ENCODE results near the gene PCDHGA3. TPM values are rescaled to one million over a fixed set of nuclear protein-coding genes. Genes with fewer than 3 reads are reported as not detected.
"Not testable (repeated sequence)": the region's sequence is repeated elsewhere in the genome, so short reads cannot be mapped to it uniquely, and the experiment has no call there.

Gene PCDHGA3
- total RNA-seq, 1 experiment from 2014 or later, result 0.97 TPM

DNA sequence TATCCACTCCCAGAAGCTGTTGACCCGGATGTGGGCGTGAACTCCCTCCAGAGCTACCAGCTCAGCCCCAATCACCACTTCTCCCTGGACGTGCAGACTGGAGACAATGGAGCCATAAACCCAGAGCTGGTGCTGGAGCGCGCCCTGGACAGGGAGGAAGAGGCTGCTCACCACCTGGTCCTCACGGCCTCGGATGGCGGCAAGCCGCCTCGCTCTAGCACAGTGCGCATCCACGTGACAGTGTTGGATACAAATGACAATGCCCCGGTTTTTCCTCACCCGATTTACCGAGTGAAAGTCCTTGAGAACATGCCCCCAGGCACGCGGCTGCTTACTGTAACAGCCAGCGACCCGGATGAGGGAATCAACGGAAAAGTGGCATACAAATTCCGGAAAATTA, 49.6 kb downstream of the PCDHGA3 start:
- Histone ChIP-seq H3K4me1 (ENCODE audit: insufficient read depth, low read length, poor library complexity, severe bottlenecking) (no peaks in the 10 kb centered on the region), H3K27ac (ENCODE audit: low read depth, low read length, poor library complexity, severe bottlenecking) (no peak overlapping the region), H3K4me3 (ENCODE audit: low read depth, low read length, poor library complexity, severe bottlenecking) (no peak overlapping the region), H3K27me3 (replicated peaks; ENCODE audit: insufficient read depth, low read depth, low read length, poor library complexity) (no peaks in the 10 kb centered on the region), H3K36me3 (ENCODE audit: insufficient read depth, low read length, poor library complexity, severe bottlenecking) (no peaks in the 10 kb centered on the region), H3K9me3 (ENCODE audit: low read depth, low read length, poor library complexity, severe bottlenecking) (peaks cover 53% of the 10 kb centered on the region)
- ChIA-PET CTCF (no interaction called here), POLR2A (ENCODE audit: low non-redundant PET) (no interaction called here)
- no peak for TF ChIP-seq EZH2 (IDR thresholded peaks at IDR 0.05; ENCODE audit: borderline replicate concordance, low read depth, low read length, poor library complexity, severe bottlenecking)
- TF ChIP-seq CTCF (conservative IDR thresholded peaks at IDR 0.05; ENCODE audit: low read depth, low read length), result no peak
- BruUV-seq (replicated peaks), result no TSS peak
- DNase-seq (ENCODE audit: low spot score), result no peak
- intact Hi-C loops (cut with micrococcal nuclease; ENCODE audit: unreplicated experiment), result no loop called here

GRCh38 chr5:141394401-141395187, 51.0 kb downstream of the PCDHGA3 start:
- H3K9me3 ChIP-seq (ENCODE audit: low read depth, low read length, poor library complexity, severe bottlenecking), result peaks cover 53% of the 10 kb centered on the region
- BruUV-seq (replicated peaks); H3K27ac ChIP-seq (ENCODE audit: low read depth, low read length, poor library complexity, severe bottlenecking); DNase-seq (ENCODE audit: low spot score); CTCF ChIA-PET; H3K4me1 ChIP-seq (ENCODE audit: insufficient read depth, low read length, poor library complexity, severe bottlenecking); POLR2A ChIA-PET (ENCODE audit: low non-redundant PET); H3K27me3 ChIP-seq (replicated peaks; ENCODE audit: insufficient read depth, low read depth, low read length, poor library complexity); H3K4me3 ChIP-seq (ENCODE audit: low read depth, low read length, poor library complexity, severe bottlenecking): not testable (repeated sequence)
- H3K36me3 ChIP-seq (ENCODE audit: insufficient read depth, low read length, poor library complexity, severe bottlenecking), result peaks cover 12% of the 10 kb centered on the region
- intact Hi-C loops (cut with micrococcal nuclease; ENCODE audit: unreplicated experiment), result loop anchor here (5.0 kb wide), 1 partner anchor 128 kb away; no protein-coding TSS in a partner anchor

Other genes starting within 250 kb of the PCDHGA3 start
- gene PCDHB2, start 249.2 kb upstream of the PCDHGA3 start, total RNA-seq (2021), result 31.3 and 35.0 TPM in 2 replicates
- 2.6 and 4.9 TPM in 2 replicates for gene PCDHB3, start 243.4 kb upstream of the PCDHGA3 start, total RNA-seq (2021)
- gene PCDHB4, start 222.0 kb upstream of the PCDHGA3 start, total RNA-seq (2021), result 2.4 and 2.7 TPM in 2 replicates
- 21.0 and 23.6 TPM in 2 replicates for gene PCDHB5, start 208.6 kb upstream of the PCDHGA3 start, total RNA-seq (2021)
- 7.3 and 9.1 TPM in 2 replicates for gene PCDHB6, start 193.8 kb upstream of the PCDHGA3 start, total RNA-seq (2021)
- 2.0 and 2.3 TPM in 2 replicates for gene PCDHB7, start 171.2 kb upstream of the PCDHGA3 start, total RNA-seq (2021)
- gene PCDHB8, start 166.0 kb upstream of the PCDHGA3 start, total RNA-seq (2021), result 7.7 and 8.5 TPM in 2 replicates
- 11.3 and 12.8 TPM in 2 replicates for gene PCDHB16, start 161.4 kb upstream of the PCDHGA3 start, total RNA-seq (2021)
- 5.6 and 7.9 TPM in 2 replicates for gene PCDHB9, start 156.7 kb upstream of the PCDHGA3 start, total RNA-seq (2021)
- 2.7 and 2.8 TPM in 2 replicates for gene PCDHB10, start 151.5 kb upstream of the PCDHGA3 start, total RNA-seq (2021)
- 14.2 and 15.3 TPM in 2 replicates for gene PCDHB11, start 144.2 kb upstream of the PCDHGA3 start, total RNA-seq (2021)
- 5.1 and 6.7 TPM in 2 replicates for gene PCDHB12, start 135.1 kb upstream of the PCDHGA3 start, total RNA-seq (2021)
- gene PCDHB13, start 129.9 kb upstream of the PCDHGA3 start, total RNA-seq (2021), result 1.8 and 2.5 TPM in 2 replicates
- 6.9 and 7.4 TPM in 2 replicates for gene PCDHB14, start 120.5 kb upstream of the PCDHGA3 start, total RNA-seq (2021)
- 1.2 and 2.3 TPM in 2 replicates for gene PCDHB15, start 98.4 kb upstream of the PCDHGA3 start, total RNA-seq (2021)
- 0.88 and 1.0 TPM in 2 replicates for gene SLC25A2, start 39.8 kb upstream of the PCDHGA3 start, total RNA-seq (2021)
- 73.4 and 78.3 TPM in 2 replicates for gene TAF7, start 23.0 kb upstream of the PCDHGA3 start, total RNA-seq (2021)
- gene PCDHGA1, start 13.3 kb upstream of the PCDHGA3 start, total RNA-seq (2021), result 2.2 and 2.3 TPM in 2 replicates
- gene PCDHGA2, start 5.1 kb upstream of the PCDHGA3 start, total RNA-seq (2021), result 1.5 and 1.8 TPM in 2 replicates
- 7.6 TPM in 2 replicates for gene PCDHGB1, start 6.3 kb downstream of the PCDHGA3 start, total RNA-seq (2021)
- 2.9 and 3.5 TPM in 2 replicates for gene PCDHGA4, start 11.2 kb downstream of the PCDHGA3 start, total RNA-seq (2021)
- 6.2 and 6.5 TPM in 2 replicates for gene PCDHGB2, start 16.2 kb downstream of the PCDHGA3 start, total RNA-seq (2021)
- 2.4 and 2.6 TPM in 2 replicates for gene PCDHGA5, start 20.3 kb downstream of the PCDHGA3 start, total RNA-seq (2021)
- gene PCDHGB3, start 26.4 kb downstream of the PCDHGA3 start, total RNA-seq (2021), result 3.3 and 3.4 TPM in 2 replicates
- 20.2 and 21.6 TPM in 2 replicates for gene PCDHGA6, start 30.1 kb downstream of the PCDHGA3 start, total RNA-seq (2021)
- gene PCDHGA7, start 38.9 kb downstream of the PCDHGA3 start, total RNA-seq (2021), result 9.6 and 10.9 TPM in 2 replicates
- gene PCDHGB4, start 43.9 kb downstream of the PCDHGA3 start, total RNA-seq (2021), result 2.5 and 3.3 TPM in 2 replicates
- 2.2 and 2.6 TPM in 2 replicates for gene PCDHGA8, start 48.8 kb downstream of the PCDHGA3 start, total RNA-seq (2021)
- 43.3 and 45.0 TPM in 2 replicates for gene PCDHGB5, start 54.1 kb downstream of the PCDHGA3 start, total RNA-seq (2021)
- 5.0 and 6.6 TPM in 2 replicates for gene PCDHGA9, start 58.9 kb downstream of the PCDHGA3 start, total RNA-seq (2021)
- gene PCDHGB6, start 64.2 kb downstream of the PCDHGA3 start, total RNA-seq (2021), result 4.5 and 4.6 TPM in 2 replicates
- gene PCDHGA10, start 69.2 kb downstream of the PCDHGA3 start, total RNA-seq (2021), result 3.6 TPM in 2 replicates
- gene PCDHGB7, start 73.8 kb downstream of the PCDHGA3 start, total RNA-seq (2021), result 3.7 and 4.0 TPM in 2 replicates
- 34.9 and 35.5 TPM in 2 replicates for gene PCDHGA11, start 77.2 kb downstream of the PCDHGA3 start, total RNA-seq (2021)
- 3.5 and 3.6 TPM in 2 replicates for gene PCDHGA12, start 86.7 kb downstream of the PCDHGA3 start, total RNA-seq (2021)
- 103 and 112 TPM in 2 replicates for gene PCDHGC3, start 132.1 kb downstream of the PCDHGA3 start, total RNA-seq (2021)
- 3.6 and 3.8 TPM in 2 replicates for gene PCDHGC4, start 141.2 kb downstream of the PCDHGA3 start, total RNA-seq (2021)
- 3.4 and 3.6 TPM in 2 replicates for gene PCDHGC5, start 145.3 kb downstream of the PCDHGA3 start, total RNA-seq (2021)

All from A673 (cell line).